ENCODE results near the gene TMEM176B. TPM values are rescaled to one million over a fixed set of nuclear protein-coding genes. Genes with fewer than 3 reads are reported as not detected.

The TMEM176B gene
- total and polyA plus RNA-seq, 7 donors, result 47.4 to 246 (median 52.3) TPM

DNA sequence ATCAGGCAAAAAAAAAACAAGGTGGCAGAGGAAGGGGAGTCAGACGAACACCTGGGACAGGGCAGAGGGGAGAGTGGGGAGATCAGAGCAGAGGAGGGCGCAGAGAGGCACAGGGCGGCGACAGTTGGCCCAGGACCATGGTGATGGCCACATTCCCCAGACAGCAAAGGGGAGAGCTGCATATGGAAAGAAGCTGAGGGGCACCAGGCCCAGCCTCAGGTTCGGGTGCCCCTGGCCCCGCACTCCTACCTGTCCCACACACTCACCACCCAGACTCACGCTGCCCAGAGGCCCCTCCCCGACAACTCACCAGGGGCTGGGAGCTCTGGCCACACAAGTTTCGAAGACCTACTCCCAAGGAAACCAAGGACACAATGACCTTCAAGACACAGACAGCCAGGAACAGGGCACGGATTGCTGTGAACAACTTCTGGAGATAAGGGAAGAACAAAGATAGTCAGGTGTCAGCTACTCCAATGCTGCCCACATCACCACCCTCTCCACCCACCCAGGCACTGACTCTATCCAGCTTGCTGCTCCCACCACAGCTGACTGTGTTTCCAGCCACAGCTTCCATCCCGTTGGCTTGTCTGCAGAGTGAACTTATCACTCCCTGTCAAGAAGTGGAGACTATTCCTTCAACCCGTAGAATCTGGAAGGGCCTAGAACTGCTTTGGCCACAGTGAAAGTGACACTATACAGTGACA lies 8.3 kb downstream of the TMEM176B start:
- no peak overlapping the region for H3K27ac ChIP-seq
- no peaks in the 10 kb centered on the region for H3K36me3 ChIP-seq
- whole genome bisulfite sequencing, 2 donors, result 86 to 87% methylated on average over 12 of the region's 12 CpGs
- H3K4me3 ChIP-seq, result no peak overlapping the region
- H3K27me3 ChIP-seq, result no peaks in the 10 kb centered on the region
- no peak for TF ChIP-seq POLR2A (IDR thresholded peaks at IDR 0.05)
- TF ChIP-seq, protein P1, sequence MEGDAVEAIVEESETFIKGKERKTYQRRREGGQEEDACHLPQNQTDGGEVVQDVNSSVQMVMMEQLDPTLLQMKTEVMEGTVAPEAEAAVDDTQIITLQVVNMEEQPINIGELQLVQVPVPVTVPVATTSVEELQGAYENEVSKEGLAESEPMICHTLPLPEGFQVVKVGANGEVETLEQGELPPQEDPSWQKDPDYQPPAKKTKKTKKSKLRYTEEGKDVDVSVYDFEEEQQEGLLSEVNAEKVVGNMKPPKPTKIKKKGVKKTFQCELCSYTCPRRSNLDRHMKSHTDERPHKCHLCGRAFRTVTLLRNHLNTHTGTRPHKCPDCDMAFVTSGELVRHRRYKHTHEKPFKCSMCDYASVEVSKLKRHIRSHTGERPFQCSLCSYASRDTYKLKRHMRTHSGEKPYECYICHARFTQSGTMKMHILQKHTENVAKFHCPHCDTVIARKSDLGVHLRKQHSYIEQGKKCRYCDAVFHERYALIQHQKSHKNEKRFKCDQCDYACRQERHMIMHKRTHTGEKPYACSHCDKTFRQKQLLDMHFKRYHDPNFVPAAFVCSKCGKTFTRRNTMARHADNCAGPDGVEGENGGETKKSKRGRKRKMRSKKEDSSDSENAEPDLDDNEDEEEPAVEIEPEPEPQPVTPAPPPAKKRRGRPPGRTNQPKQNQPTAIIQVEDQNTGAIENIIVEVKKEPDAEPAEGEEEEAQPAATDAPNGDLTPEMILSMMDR (IDR thresholded peaks at IDR 0.05), result no peak
- TF ChIP-seq EP300 (IDR thresholded peaks at IDR 0.05), result no peak
- no peak for TF ChIP-seq POLR2AphosphoS5 (IDR thresholded peaks at IDR 0.05)
- peaks cover 0 to 24% (median 19%) of the 10 kb centered on the region in 4 donors for H3K4me1 ChIP-seq
- no peaks in the 10 kb centered on the region for H3K9me3 ChIP-seq
- intact Hi-C loops (cut with DNase I), result no loop called here
- no peak for DNase-seq

DNA sequence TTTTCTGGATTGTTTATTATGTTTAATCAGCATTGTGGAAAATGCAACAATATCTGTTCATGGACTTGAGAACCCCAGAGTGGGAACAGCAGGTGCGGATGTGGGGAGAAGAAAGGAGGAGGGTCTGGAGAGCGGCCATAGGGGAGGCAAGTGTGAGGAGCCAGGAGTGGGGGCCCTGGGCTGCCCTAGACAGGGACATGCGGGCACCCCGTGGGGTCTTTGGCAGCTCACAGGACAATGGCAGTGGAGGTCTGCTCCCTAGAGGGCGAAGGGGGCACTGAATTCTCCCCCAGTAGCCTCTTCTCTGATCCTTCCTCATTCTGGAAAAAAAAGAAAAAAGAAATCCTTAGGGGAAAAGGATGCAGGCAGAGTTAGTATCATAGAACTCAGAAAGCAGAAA lies 8.9 kb downstream of the TMEM176B start:
- DNase-seq, result no peak
- 90 to 91% methylated on average over 5 of the region's 5 CpGs for WGBS, 2 donors
- intact Hi-C loops (cut with DNase I), result no loop called here

DNA sequence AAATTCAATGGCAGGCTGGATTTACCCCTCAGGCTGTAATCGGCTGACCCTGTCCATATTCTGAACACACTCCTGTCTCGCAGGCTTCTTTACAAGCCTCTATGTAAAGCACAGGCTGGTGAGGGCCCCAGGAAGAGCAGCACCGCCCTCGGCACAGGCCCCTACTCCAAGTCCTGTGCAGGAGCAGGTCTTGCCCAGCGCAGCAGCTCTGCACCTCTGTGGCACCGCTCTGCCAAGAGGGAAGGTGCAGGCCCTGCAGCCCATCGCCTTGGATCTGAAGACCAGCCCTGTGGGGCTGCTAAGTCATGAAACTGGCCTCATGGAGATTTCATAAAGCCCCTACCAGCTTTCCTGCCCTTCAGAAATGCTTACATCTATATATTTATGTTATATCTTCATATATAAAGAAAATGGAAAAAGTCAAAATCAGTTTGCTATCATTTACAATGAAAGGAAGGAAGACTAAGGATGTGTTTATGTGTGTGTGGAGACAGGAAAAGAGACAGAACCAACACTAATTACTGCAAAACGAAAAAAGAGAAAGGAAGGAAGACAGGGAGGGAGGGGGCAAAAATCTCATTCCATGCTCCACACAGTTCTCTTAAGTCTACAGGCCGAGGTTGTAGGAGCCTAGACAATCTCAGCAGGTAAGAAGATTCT lies 9.6 kb downstream of the TMEM176B start:
- Histone ChIP-seq H3K36me3 (no peaks in the 10 kb centered on the region), H3K27me3 (no peaks in the 10 kb centered on the region), H3K27ac (no peak overlapping the region), H3K9me3 (no peaks in the 10 kb centered on the region), H3K4me1 (peaks cover 0 to 32% (median 19%) of the 10 kb centered on the region in 4 donors), H3K4me3 (no peak overlapping the region)
- no peak for TF ChIP-seq EP300 (IDR thresholded peaks at IDR 0.05)
- TF ChIP-seq POLR2A (IDR thresholded peaks at IDR 0.05), result no peak
- TF ChIP-seq, protein P1 (IDR thresholded peaks at IDR 0.05), result no peak
- TF ChIP-seq POLR2AphosphoS5 (IDR thresholded peaks at IDR 0.05), result no peak
- 68 to 78% methylated on average over 9 of the region's 9 CpGs for WGBS, 2 donors
- no peak for DNase-seq
- intact Hi-C loops (cut with DNase I), result no loop called here

More for the DNA sequence above, 8.9 kb downstream of the TMEM176B start:
- TF ChIP-seq, protein P1 (IDR thresholded peaks at IDR 0.05), result no peak
- no peak for TF ChIP-seq POLR2AphosphoS5 (IDR thresholded peaks at IDR 0.05)
- TF ChIP-seq EP300 (IDR thresholded peaks at IDR 0.05), result no peak
- no peak for TF ChIP-seq POLR2A (IDR thresholded peaks at IDR 0.05)
- H3K4me1 ChIP-seq, result peaks cover 0 to 27% (median 19%) of the 10 kb centered on the region in 4 donors
- H3K4me3 ChIP-seq, result no peak overlapping the region
- H3K27ac ChIP-seq, result no peak overlapping the region
- no peaks in the 10 kb centered on the region for H3K36me3 ChIP-seq
- H3K9me3 ChIP-seq, result no peaks in the 10 kb centered on the region
- no peaks in the 10 kb centered on the region for H3K27me3 ChIP-seq

DNA sequence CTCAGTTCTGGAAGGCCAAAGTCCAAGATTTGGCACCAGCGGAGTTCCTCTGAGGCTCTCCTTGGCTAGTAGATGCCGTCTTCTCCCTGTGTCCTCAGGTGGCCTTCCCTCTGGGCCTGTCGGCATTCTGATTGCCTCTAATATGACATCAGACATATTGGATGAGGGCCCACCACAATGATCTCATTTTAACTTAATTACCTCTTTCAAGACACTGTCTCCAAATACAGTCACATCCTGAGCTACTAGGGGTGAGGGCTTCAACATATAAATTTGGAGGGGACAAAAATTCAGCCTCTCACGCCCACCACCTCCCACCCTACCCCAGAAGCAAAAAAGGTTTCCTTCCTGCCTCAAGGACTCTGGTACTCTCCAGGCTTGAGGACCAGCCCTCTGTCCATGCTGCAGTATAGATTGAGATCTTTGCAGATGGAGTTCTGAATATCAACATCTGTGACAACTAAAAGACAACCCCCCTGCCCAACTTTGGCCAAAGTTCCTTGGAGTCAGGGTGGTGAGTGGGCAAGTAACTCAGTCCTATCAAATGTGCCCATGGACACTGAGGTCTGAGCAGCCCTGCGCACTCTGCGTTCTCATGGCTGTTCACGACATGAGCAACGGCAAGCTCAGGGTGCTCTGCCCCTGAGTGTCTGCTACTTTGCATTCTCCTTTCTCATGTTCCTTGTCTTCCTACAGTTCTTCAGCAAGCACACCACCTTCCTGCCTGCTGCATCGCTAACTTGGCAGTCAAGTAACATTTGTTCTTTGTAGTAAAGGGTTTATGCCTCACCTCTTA lies 11.5 kb downstream of the TMEM176B start:
- Histone ChIP-seq H3K9me3 (no peaks in the 10 kb centered on the region), H3K36me3 (no peaks in the 10 kb centered on the region), H3K27ac (peak overlapping the region; percentile 28 to 68 (median 59)), H3K27me3 (no peaks in the 10 kb centered on the region), H3K4me3 (no peak overlapping the region), H3K4me1 (peaks cover 0 to 43% (median 19%) of the 10 kb centered on the region in 4 donors)
- WGBS, 2 donors, result 62 to 76% methylated on average over 9 of the region's 9 CpGs
- DNase-seq, result peak; percentile 79
- TF ChIP-seq EP300 (IDR thresholded peaks at IDR 0.05) (no peak), POLR2A (IDR thresholded peaks at IDR 0.05) (no peak), POLR2AphosphoS5 (IDR thresholded peaks at IDR 0.05) (no peak)
- TF ChIP-seq, protein P1 (IDR thresholded peaks at IDR 0.05), result no peak
- intact Hi-C loops (cut with DNase I), result no loop called here
